Natural killer cell (primary cell): ENCODE data around the gene SMAP1. TPM values are rescaled to one million over a fixed set of nuclear protein-coding genes. Genes with fewer than 3 reads are reported as not detected.

Experiments
- ATAC-seq, 3 donors: fragments of 150-1000 bp in 2 of 3; fragments of 200-7000 bp in 1 of 3; cut with Tn5 transposase; 1 replicate in 1 of 3; 2 replicates in 2 of 3; pipeline ENCODE4 v1.10.0; 2021; ENCODE audit warnings: mild to moderate bottlenecking in 2 of 3, moderate library complexity in 2 of 3
- DNase-seq, 2 donors: peaks; one replicate each; pipeline versions ENCODE4 v3.0.0 to v3.0.0-alpha.2; 2013 to 2021; ENCODE audit warnings: mixed read lengths in 1 of 2
- H3K27ac ChIP-seq: one replicate; pipeline ENCODE4 v1.5.1; 2013; ENCODE audit warnings: mild to moderate bottlenecking, low read length
- H3K27me3 ChIP-seq: one replicate; pipeline ENCODE4 v1.6.1; 2013; ENCODE audit warnings: low read length; ENCODE audit not compliant: control insufficient read depth, insufficient read depth
- H3K36me3 ChIP-seq: one replicate; pipeline ENCODE4 v1.6.1; 2013; ENCODE audit warnings: low read length; ENCODE audit not compliant: control insufficient read depth, insufficient read depth
- H3K4me1 ChIP-seq: one replicate; pipeline ENCODE4 v1.6.1; 2013; ENCODE audit warnings: low read length; ENCODE audit not compliant: control insufficient read depth, insufficient read depth
- H3K4me3 ChIP-seq: one replicate; pipeline ENCODE4 v1.5.1; 2013; ENCODE audit warnings: low read length
- H3K9me3 ChIP-seq: one replicate; pipeline ENCODE4 v1.6.1; 2013; ENCODE audit warnings: low read length; ENCODE audit not compliant: control insufficient read depth, insufficient read depth
- H3K27ac Mint-ChIP-seq, 2 donors: one replicate each; pipeline ENCODE4 v1.8.0; 2022; ENCODE audit warnings: mild to moderate bottlenecking in 2 of 2, mixed read lengths in 2 of 2, moderate library complexity in 1 of 2
- H3K27me3 Mint-ChIP-seq, 2 donors: one replicate each; pipeline ENCODE4 v1.8.0; 2022; ENCODE audit warnings: low read depth in 2 of 2, mixed read lengths in 2 of 2
- H3K36me3 Mint-ChIP-seq: one replicate; pipeline ENCODE4 v1.8.0; 2022; ENCODE audit warnings: mixed read lengths
- H3K4me1 Mint-ChIP-seq, 2 donors: one replicate each; pipeline ENCODE4 v1.8.0; 2022; ENCODE audit warnings: mixed read lengths in 2 of 2
- H3K4me3 Mint-ChIP-seq: one replicate; pipeline ENCODE4 v1.8.0; 2022; ENCODE audit warnings: mild to moderate bottlenecking, moderate library complexity, mixed read lengths
- H3K9me3 Mint-ChIP-seq, 2 donors: one replicate each; pipeline ENCODE4 v1.8.0; 2022; ENCODE audit warnings: mixed read lengths in 2 of 2
- WGBS: methylation state at CpG from one replicate; pipeline ENCODE4 v1.1.7; 2013; ENCODE audit warnings: missing lambda C conversion rate; ENCODE audit not compliant: insufficient coverage; 5-methylcytosine and 5-hydroxymethylcytosine counted together
- intact Hi-C: fragments of 100-400 bp; cut with micrococcal nuclease; formaldehyde crosslinking; loops from one replicate; pipeline ENCODE4 v1.14.2; 2022
- total RNA-seq, 4 donors: library from RNA; stranded (reverse); fragments of 120-200 nt in 1 of 4; gene quantifications; one replicate each; pipeline versions ENCODE4 v1.2.3 to v1.2.4, GENCODE V29; 2013 to 2022
- TF ChIP-seq, protein P1 (sequence below): fragments of 200-600 bp; IDR thresholded peaks from one replicate; pipeline ENCODE4 v1.8.0; 2022; ENCODE audit warnings: antibody characterized with exemption

Gene SMAP1
- total RNA-seq, 3 donors from 2014 or later (not counting 1 experiment from before 2014, with no cell fraction given): 28.6 to 35.4 (median 30.6) TPM

DNA sequence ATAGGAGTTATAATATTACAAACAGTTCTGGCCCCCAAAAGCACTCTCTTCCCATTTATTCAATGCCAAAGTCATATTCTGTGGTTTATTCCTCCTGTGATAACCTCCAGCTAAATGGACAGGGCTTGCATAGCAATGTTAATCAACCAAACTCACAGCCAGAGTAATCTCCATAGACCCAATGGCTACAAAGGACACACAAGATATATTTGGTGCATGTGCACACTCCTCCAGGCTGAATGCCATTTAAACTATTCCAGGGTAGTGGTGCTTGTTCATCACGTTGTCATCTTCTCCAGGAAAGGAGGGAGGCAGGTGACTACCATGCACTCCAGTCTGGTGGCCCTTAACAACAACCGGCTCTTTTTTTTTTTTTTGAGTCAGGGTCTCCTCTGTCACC is 232.4 kb downstream of the SMAP1 start:
- WGBS: 78% methylated on average over 2 of the region's 2 CpGs
- no peak for ATAC-seq
- no peaks in the 10 kb centered on the region for H3K4me1 Mint-ChIP-seq
- Histone ChIP-seq H3K4me1 (no peaks in the 10 kb centered on the region), H3K4me3 (no peak overlapping the region), H3K36me3 (no peaks in the 10 kb centered on the region), H3K27me3 (no peaks in the 10 kb centered on the region), H3K9me3 (no peaks in the 10 kb centered on the region), H3K27ac (no peak overlapping the region)
- no peaks in the 10 kb centered on the region for H3K9me3 Mint-ChIP-seq
- H3K27ac Mint-ChIP-seq: no peak overlapping the region
- H3K27me3 Mint-ChIP-seq: peaks cover 4 to 23% of the 10 kb centered on the region in 2 donors
- no peak for DNase-seq
- intact Hi-C loops: no loop called here
- no peaks in the 10 kb centered on the region for H3K36me3 Mint-ChIP-seq
- TF ChIP-seq, protein P1, sequence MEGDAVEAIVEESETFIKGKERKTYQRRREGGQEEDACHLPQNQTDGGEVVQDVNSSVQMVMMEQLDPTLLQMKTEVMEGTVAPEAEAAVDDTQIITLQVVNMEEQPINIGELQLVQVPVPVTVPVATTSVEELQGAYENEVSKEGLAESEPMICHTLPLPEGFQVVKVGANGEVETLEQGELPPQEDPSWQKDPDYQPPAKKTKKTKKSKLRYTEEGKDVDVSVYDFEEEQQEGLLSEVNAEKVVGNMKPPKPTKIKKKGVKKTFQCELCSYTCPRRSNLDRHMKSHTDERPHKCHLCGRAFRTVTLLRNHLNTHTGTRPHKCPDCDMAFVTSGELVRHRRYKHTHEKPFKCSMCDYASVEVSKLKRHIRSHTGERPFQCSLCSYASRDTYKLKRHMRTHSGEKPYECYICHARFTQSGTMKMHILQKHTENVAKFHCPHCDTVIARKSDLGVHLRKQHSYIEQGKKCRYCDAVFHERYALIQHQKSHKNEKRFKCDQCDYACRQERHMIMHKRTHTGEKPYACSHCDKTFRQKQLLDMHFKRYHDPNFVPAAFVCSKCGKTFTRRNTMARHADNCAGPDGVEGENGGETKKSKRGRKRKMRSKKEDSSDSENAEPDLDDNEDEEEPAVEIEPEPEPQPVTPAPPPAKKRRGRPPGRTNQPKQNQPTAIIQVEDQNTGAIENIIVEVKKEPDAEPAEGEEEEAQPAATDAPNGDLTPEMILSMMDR: no peak
- no peak overlapping the region for H3K4me3 Mint-ChIP-seq

DNA sequence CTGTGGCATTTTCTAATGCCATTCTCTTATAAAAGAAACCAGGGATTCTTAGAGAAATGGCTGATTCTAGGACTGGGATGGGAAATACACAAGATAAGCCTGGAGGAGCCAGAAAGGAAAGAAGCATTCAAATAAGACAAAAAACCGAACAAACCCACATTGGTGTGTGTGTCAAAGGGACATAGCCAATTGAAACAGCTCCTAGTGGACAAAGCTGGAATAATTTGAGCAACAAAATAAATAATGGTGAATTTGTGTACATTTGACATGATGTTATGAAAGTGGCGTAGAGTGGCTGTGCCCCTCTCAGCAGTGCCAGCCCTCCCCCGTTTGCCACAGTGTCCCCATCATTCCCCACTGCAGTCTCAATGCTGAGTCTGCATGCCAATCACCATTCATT is 233.6 kb downstream of the SMAP1 start:
- Histone ChIP-seq H3K36me3 (no peaks in the 10 kb centered on the region), H3K4me3 (no peak overlapping the region), H3K27ac (no peak overlapping the region), H3K9me3 (no peaks in the 10 kb centered on the region), H3K4me1 (no peaks in the 10 kb centered on the region), H3K27me3 (no peaks in the 10 kb centered on the region)
- 89% methylated on average over 3 of the region's 3 CpGs for WGBS
- H3K9me3 Mint-ChIP-seq: no peaks in the 10 kb centered on the region
- ATAC-seq (no peak), DNase-seq (no peak)
- peaks cover 4 to 29% of the 10 kb centered on the region in 2 donors for H3K27me3 Mint-ChIP-seq
- H3K36me3 Mint-ChIP-seq: no peaks in the 10 kb centered on the region
- TF ChIP-seq, protein P1: no peak
- H3K4me3 Mint-ChIP-seq: no peak overlapping the region
- no peak overlapping the region for H3K27ac Mint-ChIP-seq
- no peaks in the 10 kb centered on the region for H3K4me1 Mint-ChIP-seq
- intact Hi-C loops: no loop called here

DNA sequence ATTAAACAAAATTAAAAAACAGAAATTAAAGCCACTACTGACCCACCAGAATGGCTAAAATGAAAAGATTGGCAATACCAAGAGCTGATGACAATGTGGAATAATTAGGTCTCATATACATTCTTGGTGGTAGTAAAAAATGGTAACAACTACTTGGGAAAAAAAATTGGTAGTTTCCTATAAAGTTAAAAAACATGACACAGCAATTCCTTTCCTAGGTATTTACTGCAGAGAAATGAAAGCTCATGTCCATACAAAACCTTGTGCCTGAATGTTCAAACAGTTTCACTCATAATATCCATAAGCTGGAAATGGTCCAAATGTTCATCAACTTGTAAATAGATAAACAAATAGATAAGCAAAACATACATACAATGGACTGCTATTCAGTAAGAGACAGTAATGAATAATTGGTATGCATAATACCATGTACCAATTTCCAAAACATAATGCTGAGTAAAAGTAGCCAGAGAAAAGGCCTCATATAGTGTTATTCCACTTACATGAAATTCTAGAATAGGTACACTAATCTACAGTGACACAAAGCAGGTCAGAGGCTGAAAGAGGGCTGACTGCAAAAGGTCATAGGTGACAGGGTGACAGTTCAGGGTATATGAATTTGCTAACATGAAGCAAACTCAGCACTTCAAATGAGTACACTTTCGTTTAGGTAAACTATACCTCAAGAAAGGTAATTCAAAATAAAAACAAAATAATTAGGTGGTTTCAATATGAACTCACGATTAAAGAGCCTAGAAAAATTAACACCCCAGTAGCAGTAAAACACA is 236.2 kb downstream of the SMAP1 start:
- ATAC-seq (no peak), DNase-seq (no peak)
- Histone ChIP-seq H3K36me3 (no peaks in the 10 kb centered on the region), H3K4me3 (no peak overlapping the region), H3K4me1 (no peaks in the 10 kb centered on the region), H3K9me3 (no peaks in the 10 kb centered on the region), H3K27ac (no peak overlapping the region), H3K27me3 (no peaks in the 10 kb centered on the region)
- no peaks in the 10 kb centered on the region for H3K4me1 Mint-ChIP-seq
- no peaks in the 10 kb centered on the region for H3K36me3 Mint-ChIP-seq
- no peak overlapping the region for H3K27ac Mint-ChIP-seq
- peaks cover 4 to 24% of the 10 kb centered on the region in 2 donors for H3K27me3 Mint-ChIP-seq
- no CpG with 5 or more reads among the region's 2 CpGs for WGBS
- intact Hi-C loops: no loop called here
- no peaks in the 10 kb centered on the region for H3K9me3 Mint-ChIP-seq
- TF ChIP-seq, protein P1: no peak
- no peak overlapping the region for H3K4me3 Mint-ChIP-seq

DNA sequence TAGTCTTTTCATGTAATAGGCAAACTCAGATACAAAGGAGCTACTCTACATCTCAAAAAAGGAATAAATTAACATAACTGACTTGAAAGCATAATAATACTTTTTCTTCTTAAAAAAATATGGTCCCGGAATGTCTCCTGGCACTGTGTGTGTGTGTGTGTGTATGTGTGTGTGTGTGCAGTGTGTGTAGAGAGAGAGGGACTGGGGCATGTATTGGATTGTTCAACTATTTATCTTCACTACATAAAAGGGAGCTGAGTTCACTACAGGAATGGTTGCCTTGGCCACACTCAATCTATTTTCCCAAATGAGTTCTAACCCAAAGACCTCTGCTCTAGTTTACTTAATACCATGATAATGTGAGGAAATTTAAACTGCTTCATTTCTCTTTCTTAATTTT is 238.1 kb downstream of the SMAP1 start:
- H3K4me1 Mint-ChIP-seq: no peaks in the 10 kb centered on the region
- H3K27me3 Mint-ChIP-seq: peaks cover 0 to 21% of the 10 kb centered on the region in 2 donors
- intact Hi-C loops: no loop called here
- no peaks in the 10 kb centered on the region for H3K36me3 Mint-ChIP-seq
- WGBS: no CpG with 5 or more reads among the region's 1 CpG
- H3K4me3 Mint-ChIP-seq: no peak overlapping the region
- no peak overlapping the region for H3K4me3 ChIP-seq
- no peaks in the 10 kb centered on the region for H3K9me3 Mint-ChIP-seq
- TF ChIP-seq, protein P1: no peak
- no peaks in the 10 kb centered on the region for H3K9me3 ChIP-seq
- no peak overlapping the region for H3K27ac Mint-ChIP-seq
- DNase-seq (no peak), ATAC-seq (no peak)
- H3K27ac ChIP-seq: no peak overlapping the region
- H3K4me1 ChIP-seq: no peaks in the 10 kb centered on the region
- H3K27me3 ChIP-seq: no peaks in the 10 kb centered on the region
- no peaks in the 10 kb centered on the region for H3K36me3 ChIP-seq
